HepG2 (cell line): ENCODE measurements around the gene XAF1. TPM values are rescaled to one million over a fixed set of nuclear protein-coding genes. Genes with fewer than 3 reads are reported as not detected.
A peak's percentile ranks its signal among the peaks of the same experiment; 100 is the strongest.

ENCODE experiments used
- CCDC6 ChIP-seq: sonication (generic); formaldehyde crosslinking; IDR thresholded peaks from 2 replicates; pipeline ENCODE4 v1.8.1; 2022; ENCODE audit warnings: mild to moderate bottlenecking, missing genetic modification reagents, moderate library complexity
- EP300 ChIP-seq, 3 experiments: sonication (generic) in 1 of 3; formaldehyde crosslinking in 1 of 3; IDR thresholded peaks; 2 replicates each; pipeline versions ENCODE4 v1.5.1 to v1.6.1; 2011 to 2020; ENCODE audit warnings: low read depth in 2 of 3, low read length in 2 of 3, borderline replicate concordance in 1 of 3, improper control_type of control experiment in 1 of 3, mild to moderate bottlenecking in 1 of 3, missing genetic modification reagents in 1 of 3, moderate library complexity in 1 of 3
- FOXK1 ChIP-seq: sonication (generic); formaldehyde crosslinking; IDR thresholded peaks from 2 replicates; pipeline ENCODE4 v1.4.0; 2020; ENCODE audit warnings: low read depth, missing genetic modification reagents, borderline replicate concordance
- HMG20A ChIP-seq: IDR thresholded peaks from 2 replicates; pipeline ENCODE4 v1.6.1; 2016; ENCODE audit warnings: borderline replicate concordance
- MBNL3 ChIP-seq: fragments of 250-450 bp; sonication (Bioruptor Pico); conservative IDR thresholded peaks from 2 replicates; pipeline ENCODE4 v1.8.0; 2022; ENCODE audit warnings: mild to moderate bottlenecking, inconsistent platforms
- MED1 ChIP-seq: sonication (generic); formaldehyde crosslinking; IDR thresholded peaks from 2 replicates; pipeline ENCODE4 v1.4.0; 2020; ENCODE audit warnings: missing genetic modification reagents
- PHF20 ChIP-seq: sonication (generic); formaldehyde crosslinking; IDR thresholded peaks from 2 replicates; pipeline ENCODE4 v1.5.0; 2020; ENCODE audit warnings: mild to moderate bottlenecking, missing genetic modification reagents
- SMARCC2 ChIP-seq: fragments of 450-650 bp; IDR thresholded peaks from 2 replicates; pipeline ENCODE4 v1.6.1; 2017; ENCODE audit warnings: antibody characterized with exemption, mild to moderate bottlenecking
- SOX6 ChIP-seq, 2 experiments: fragments of 450-650 bp in 1 of 2; sonication (generic) in 1 of 2; formaldehyde crosslinking in 1 of 2; IDR thresholded peaks; 2 replicates each; pipeline versions ENCODE4 v1.4.0 to v1.6.1; 2017 to 2020; ENCODE audit warnings: antibody characterized with exemption in 1 of 2, mild to moderate bottlenecking in 1 of 2, missing genetic modification reagents in 1 of 2
- polyA plus RNA-seq, 8 experiments: library from polyadenylated mRNA; depleted of rRNA in 3 of 8; stranded (reverse) in 7 of 8; unstranded in 1 of 8; fragments of >200 nt; fragmentation: Illumina TruSeq in 4 of 8; extraction: Trizol in 4 of 8; gene quantifications; 2 replicates each; pipeline versions ENCODE4 v1.2.1 to v1.2.3, GENCODE V29; 2011 to 2016; ENCODE audit warnings: low read depth in 4 of 8, missing spikeins in 1 of 8, mixed read lengths in 1 of 8; ENCODE audit not compliant: insufficient read depth in 1 of 8
- total RNA-seq, 5 experiments: library from RNA; depleted of rRNA; stranded (reverse); fragments of >200 nt; fragmentation: Illumina TruSeq; extraction: Trizol; gene quantifications; 2 replicates each; pipeline ENCODE4 v1.2.3, GENCODE V29; 2016; ENCODE audit warnings: low read depth in 1 of 5
- TF ChIP-seq, protein P1 (sequence below): sonication (generic); formaldehyde crosslinking; IDR thresholded peaks from 2 replicates; pipeline ENCODE4 v1.5.1; 2020; ENCODE audit warnings: missing genetic modification reagents, mild to moderate bottlenecking, borderline replicate concordance
- TF ChIP-seq, protein P2 (sequence below): sonication (generic); formaldehyde crosslinking; IDR thresholded peaks from 2 replicates; pipeline ENCODE4 v1.4.0; 2020; ENCODE audit warnings: missing genetic modification reagents, borderline replicate concordance
- TF ChIP-seq, protein P3 (sequence below): sonication (generic); formaldehyde crosslinking; IDR thresholded peaks from 2 replicates; pipeline ENCODE4 v1.8.0; 2022; ENCODE audit warnings: missing genetic modification reagents, mild to moderate bottlenecking, inconsistent platforms, borderline replicate concordance
- TF ChIP-seq, protein P4 (sequence below): IDR thresholded peaks from 2 replicates; pipeline ENCODE4 v1.6.1; 2018; ENCODE audit warnings: missing genetic modification reagents
- TF ChIP-seq, protein P5 (sequence below): sonication (generic); formaldehyde crosslinking; IDR thresholded peaks from 2 replicates; pipeline ENCODE4 v1.4.0; 2020; ENCODE audit warnings: missing genetic modification reagents, mild to moderate bottlenecking, borderline replicate concordance

XAF1 gene
- total and polyA plus RNA-seq, 2 of the 13 experiments (the other 11 are each of a cell fraction or from before 2014, with no cell fraction given), result 1.2 to 2.4 TPM

DNA sequence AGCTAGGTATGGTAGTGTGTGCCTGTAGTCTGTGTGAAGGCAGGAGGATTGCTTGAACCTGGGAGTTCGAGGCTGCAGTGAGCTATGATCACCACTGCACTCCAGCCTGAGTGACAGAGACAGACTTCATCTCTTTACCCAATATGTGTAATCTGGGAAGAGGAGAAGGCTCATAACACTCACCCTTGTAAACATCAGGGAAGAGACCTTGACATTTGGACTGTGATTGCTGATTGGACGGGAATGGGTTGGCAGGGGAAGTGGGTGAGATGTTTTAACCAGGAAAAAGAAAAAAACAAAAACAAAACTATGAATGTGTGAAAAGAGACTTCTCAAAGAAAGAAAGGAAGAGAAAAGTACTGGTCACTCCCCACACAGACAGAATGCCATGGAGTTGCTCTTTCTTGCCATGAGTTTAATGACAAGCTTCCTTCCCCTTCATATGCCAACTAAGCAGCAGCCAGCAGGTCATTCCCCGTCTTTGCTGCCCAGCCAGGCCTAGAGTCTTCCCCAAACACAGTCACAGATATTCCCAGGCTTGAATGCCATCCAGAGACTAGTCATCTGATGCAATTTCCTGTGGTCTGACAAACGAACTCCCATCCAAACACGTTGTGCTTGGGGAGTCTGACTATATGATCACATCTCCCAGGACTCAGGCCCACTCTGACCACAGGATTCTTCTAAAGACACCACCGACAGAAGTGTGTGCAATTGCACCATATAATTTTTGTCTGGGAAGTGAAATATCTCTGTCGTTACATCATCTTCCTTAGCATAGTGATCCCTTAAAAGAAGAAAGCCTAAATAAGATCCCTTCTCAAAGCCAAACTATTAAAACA, 3.6 kb upstream of the XAF1 start (continued):
- TF ChIP-seq EP300 (IDR thresholded peaks at IDR 0.05; ENCODE audit: low read depth in 2 of 2, low read length in 2 of 2), result peak in 1 of 2 experiments; percentile 60; a peak in 1 of 4 replicates
- 0 out of 2 replicates have a peak, but pooled peaks have one; percentile 16 for TF ChIP-seq EP300 (CRISPR knock-in tag; IDR thresholded peaks at IDR 0.05; ENCODE audit: borderline replicate concordance)
- peak; percentile 15; the same call in 1 of the 2 replicates for TF ChIP-seq HMG20A
- no peak for TF ChIP-seq SOX6 (IDR thresholded peaks at IDR 0.05)
- TF ChIP-seq SOX6 (CRISPR knock-in tag; IDR thresholded peaks at IDR 0.05), result peak; percentile 56
- TF ChIP-seq, protein P1, sequence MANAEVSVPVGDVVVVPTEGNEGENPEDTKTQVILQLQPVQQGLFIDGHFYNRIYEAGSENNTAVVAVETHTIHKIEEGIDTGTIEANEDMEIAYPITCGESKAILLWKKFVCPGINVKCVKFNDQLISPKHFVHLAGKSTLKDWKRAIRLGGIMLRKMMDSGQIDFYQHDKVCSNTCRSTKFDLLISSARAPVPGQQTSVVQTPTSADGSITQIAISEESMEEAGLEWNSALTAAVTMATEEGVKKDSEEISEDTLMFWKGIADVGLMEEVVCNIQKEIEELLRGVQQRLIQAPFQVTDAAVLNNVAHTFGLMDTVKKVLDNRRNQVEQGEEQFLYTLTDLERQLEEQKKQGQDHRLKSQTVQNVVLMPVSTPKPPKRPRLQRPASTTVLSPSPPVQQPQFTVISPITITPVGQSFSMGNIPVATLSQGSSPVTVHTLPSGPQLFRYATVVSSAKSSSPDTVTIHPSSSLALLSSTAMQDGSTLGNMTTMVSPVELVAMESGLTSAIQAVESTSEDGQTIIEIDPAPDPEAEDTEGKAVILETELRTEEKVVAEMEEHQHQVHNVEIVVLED (CRISPR knock-in tag), result 0 out of 2 replicates have a peak, but pooled peaks have one; percentile 30
- TF ChIP-seq, protein P2, sequence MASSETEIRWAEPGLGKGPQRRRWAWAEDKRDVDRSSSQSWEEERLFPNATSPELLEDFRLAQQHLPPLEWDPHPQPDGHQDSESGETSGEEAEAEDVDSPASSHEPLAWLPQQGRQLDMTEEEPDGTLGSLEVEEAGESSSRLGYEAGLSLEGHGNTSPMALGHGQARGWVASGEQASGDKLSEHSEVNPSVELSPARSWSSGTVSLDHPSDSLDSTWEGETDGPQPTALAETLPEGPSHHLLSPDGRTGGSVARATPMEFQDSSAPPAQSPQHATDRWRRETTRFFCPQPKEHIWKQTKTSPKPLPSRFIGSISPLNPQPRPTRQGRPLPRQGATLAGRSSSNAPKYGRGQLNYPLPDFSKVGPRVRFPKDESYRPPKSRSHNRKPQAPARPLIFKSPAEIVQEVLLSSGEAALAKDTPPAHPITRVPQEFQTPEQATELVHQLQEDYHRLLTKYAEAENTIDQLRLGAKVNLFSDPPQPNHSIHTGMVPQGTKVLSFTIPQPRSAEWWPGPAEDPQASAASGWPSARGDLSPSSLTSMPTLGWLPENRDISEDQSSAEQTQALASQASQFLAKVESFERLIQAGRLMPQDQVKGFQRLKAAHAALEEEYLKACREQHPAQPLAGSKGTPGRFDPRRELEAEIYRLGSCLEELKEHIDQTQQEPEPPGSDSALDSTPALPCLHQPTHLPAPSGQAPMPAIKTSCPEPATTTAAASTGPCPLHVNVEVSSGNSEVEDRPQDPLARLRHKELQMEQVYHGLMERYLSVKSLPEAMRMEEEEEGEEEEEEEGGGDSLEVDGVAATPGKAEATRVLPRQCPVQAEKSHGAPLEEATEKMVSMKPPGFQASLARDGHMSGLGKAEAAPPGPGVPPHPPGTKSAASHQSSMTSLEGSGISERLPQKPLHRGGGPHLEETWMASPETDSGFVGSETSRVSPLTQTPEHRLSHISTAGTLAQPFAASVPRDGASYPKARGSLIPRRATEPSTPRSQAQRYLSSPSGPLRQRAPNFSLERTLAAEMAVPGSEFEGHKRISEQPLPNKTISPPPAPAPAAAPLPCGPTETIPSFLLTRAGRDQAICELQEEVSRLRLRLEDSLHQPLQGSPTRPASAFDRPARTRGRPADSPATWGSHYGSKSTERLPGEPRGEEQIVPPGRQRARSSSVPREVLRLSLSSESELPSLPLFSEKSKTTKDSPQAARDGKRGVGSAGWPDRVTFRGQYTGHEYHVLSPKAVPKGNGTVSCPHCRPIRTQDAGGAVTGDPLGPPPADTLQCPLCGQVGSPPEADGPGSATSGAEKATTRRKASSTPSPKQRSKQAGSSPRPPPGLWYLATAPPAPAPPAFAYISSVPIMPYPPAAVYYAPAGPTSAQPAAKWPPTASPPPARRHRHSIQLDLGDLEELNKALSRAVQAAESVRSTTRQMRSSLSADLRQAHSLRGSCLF (CRISPR knock-in tag), result no peak
- TF ChIP-seq, protein P3, sequence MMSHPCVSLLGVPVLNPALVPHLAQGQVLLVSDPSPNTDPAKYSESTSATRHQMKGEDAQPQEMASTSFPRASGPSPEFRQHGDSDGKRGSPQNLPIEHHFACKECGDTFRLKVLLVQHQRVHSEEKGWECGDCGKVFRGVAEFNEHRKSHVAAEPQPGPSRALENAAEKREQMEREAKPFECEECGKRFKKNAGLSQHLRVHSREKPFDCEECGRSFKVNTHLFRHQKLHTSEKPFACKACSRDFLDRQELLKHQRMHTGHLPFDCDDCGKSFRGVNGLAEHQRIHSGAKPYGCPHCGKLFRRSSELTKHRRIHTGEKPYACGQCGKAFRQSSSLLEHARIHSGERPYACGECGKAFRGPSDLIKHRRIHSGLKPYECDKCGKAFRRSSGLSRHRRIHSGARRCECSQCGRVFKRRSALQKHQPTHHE (CRISPR knock-in tag), result no peak
- TF ChIP-seq, protein P4, sequence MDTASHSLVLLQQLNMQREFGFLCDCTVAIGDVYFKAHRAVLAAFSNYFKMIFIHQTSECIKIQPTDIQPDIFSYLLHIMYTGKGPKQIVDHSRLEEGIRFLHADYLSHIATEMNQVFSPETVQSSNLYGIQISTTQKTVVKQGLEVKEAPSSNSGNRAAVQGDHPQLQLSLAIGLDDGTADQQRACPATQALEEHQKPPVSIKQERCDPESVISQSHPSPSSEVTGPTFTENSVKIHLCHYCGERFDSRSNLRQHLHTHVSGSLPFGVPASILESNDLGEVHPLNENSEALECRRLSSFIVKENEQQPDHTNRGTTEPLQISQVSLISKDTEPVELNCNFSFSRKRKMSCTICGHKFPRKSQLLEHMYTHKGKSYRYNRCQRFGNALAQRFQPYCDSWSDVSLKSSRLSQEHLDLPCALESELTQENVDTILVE, result no peak
- TF ChIP-seq, protein P5, sequence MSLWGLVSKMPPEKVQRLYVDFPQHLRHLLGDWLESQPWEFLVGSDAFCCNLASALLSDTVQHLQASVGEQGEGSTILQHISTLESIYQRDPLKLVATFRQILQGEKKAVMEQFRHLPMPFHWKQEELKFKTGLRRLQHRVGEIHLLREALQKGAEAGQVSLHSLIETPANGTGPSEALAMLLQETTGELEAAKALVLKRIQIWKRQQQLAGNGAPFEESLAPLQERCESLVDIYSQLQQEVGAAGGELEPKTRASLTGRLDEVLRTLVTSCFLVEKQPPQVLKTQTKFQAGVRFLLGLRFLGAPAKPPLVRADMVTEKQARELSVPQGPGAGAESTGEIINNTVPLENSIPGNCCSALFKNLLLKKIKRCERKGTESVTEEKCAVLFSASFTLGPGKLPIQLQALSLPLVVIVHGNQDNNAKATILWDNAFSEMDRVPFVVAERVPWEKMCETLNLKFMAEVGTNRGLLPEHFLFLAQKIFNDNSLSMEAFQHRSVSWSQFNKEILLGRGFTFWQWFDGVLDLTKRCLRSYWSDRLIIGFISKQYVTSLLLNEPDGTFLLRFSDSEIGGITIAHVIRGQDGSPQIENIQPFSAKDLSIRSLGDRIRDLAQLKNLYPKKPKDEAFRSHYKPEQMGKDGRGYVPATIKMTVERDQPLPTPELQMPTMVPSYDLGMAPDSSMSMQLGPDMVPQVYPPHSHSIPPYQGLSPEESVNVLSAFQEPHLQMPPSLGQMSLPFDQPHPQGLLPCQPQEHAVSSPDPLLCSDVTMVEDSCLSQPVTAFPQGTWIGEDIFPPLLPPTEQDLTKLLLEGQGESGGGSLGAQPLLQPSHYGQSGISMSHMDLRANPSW (CRISPR knock-in tag), result no peak
- peak; percentile 67 for TF ChIP-seq MED1 (CRISPR knock-in tag)
- no peak for TF ChIP-seq MBNL3 (CRISPR knock-in tag)
- no peak for TF ChIP-seq SMARCC2
- no peak for TF ChIP-seq CCDC6
- TF ChIP-seq FOXK1 (CRISPR knock-in tag), result no peak; the same call in 1 of the 2 replicates
- 0 out of 2 replicates have a peak, but pooled peaks have one; percentile 34 for TF ChIP-seq PHF20 (CRISPR knock-in tag)
